ENCODE measurements around the gene DDX54.
A peak's percentile ranks its signal among the peaks of the same experiment; 100 is the strongest.

DDX54 gene

DNA sequence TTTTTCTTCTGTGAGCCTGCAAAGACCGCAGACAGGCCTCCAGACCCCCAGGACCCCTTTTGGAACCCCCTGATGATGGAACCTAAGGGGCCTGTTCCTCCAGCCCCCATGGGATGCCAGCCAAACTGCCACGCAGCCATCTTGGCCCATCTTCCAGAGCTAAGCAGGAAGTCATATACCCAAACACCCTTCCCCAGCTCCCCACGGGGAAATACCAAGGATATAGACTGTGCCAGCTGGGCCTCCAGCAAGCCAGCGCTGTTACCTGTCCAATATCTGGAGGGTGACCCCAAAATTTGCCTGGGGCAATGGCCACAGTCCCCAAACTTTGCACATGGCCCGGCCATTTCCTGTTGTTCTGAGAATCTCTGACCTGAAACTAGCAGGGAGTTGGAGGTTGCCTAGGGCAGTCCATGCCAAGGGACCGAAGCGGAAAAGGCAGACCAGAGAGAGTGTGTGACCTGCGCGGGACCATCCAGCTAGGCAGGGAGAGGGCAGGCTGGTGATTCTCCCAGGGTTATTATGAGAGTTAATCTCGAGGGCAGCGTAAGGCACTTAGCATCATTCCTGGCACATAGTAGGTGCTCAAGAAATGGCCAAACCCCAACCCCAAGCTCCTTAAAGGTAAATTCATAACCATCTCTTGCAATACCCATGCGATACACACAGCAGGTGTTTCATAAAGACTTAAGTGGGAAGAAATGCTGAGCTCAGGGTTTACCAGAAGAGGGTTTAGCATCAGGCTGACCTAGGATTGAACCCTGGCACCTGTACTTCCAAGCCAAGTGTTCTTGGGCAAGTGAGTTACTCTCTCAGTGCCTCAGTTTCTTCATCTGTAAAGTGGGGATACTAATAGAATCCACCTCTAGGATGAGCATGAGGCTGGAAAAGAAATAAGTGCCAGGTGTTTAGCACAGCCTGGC, 47.2 kb downstream of the DDX54 start:
- no peak for DNase-seq (ENCODE audit: extremely low spot score)
- TF ChIP-seq BHLHE40 (IDR thresholded peaks at IDR 0.05; ENCODE audit: borderline replicate concordance): no peak
- TF ChIP-seq ARNT (IDR thresholded peaks at IDR 0.05): no peak
- no peak for TF ChIP-seq HDGF (IDR thresholded peaks at IDR 0.05; ENCODE audit: borderline replicate concordance)
- TF ChIP-seq CTBP1 (IDR thresholded peaks at IDR 0.05; ENCODE audit: borderline replicate concordance): no peak
- TF ChIP-seq NFRKB (IDR thresholded peaks at IDR 0.05): no peak
- CTCF ChIA-PET: interaction anchor here (2.3 kb wide), 1 partner anchor 15 kb away, joined by 7 read pairs; no protein-coding TSS in a partner anchor
- POLR2A ChIA-PET: no interaction called here

DNA sequence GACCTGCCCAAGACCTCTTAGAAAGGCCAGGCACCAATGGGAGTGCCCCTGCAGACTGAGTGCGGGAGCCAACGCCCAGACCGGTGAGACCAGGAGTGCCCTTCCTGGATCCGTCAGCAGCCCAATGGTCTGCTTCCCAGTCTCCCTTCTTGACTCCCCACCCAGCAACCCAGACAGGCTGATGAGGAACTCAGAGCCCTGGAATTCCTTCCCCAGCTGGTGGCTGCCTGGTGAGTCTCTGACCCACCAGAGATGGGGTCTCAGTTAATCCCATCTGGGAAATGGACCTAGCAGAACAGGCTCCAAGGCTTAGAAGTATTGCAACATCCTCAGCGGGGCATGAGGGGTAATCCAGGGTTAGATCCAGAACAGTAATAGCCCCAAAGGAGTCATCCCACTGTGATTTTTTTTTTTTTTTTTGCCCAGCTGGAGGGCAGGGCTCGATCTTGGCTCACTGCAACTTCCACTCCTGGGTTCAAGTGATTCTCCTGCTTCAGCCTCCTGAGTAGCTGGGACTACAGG, 48.2 kb downstream of the DDX54 start:
- TF ChIP-seq SUZ12 (IDR thresholded peaks at IDR 0.05) (no peak), L3MBTL2 (conservative IDR thresholded peaks at IDR 0.05) (no peak), TARDBP (IDR thresholded peaks at IDR 0.05) (no peak), FOXA1 (IDR thresholded peaks at IDR 0.05) (no peak), NFRKB (IDR thresholded peaks at IDR 0.05) (no peak), FOXM1 (IDR thresholded peaks at IDR 0.05; ENCODE audit: borderline replicate concordance) (no peak), CTBP1 (IDR thresholded peaks at IDR 0.05; ENCODE audit: borderline replicate concordance) (no peak), BHLHE40 (IDR thresholded peaks at IDR 0.05; ENCODE audit: borderline replicate concordance) (no peak), SP1 (IDR thresholded peaks at IDR 0.05) (no peak), HDGF (IDR thresholded peaks at IDR 0.05; ENCODE audit: borderline replicate concordance) (no peak)
- TF ChIP-seq, protein P1, sequence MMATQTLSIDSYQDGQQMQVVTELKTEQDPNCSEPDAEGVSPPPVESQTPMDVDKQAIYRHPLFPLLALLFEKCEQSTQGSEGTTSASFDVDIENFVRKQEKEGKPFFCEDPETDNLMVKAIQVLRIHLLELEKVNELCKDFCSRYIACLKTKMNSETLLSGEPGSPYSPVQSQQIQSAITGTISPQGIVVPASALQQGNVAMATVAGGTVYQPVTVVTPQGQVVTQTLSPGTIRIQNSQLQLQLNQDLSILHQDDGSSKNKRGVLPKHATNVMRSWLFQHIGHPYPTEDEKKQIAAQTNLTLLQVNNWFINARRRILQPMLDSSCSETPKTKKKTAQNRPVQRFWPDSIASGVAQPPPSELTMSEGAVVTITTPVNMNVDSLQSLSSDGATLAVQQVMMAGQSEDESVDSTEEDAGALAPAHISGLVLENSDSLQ (IDR thresholded peaks at IDR 0.05): no peak
- DNase-seq (ENCODE audit: extremely low spot score): no peak
- ChIA-PET POLR2A (no interaction called here), CTCF (no interaction called here)

DNA sequence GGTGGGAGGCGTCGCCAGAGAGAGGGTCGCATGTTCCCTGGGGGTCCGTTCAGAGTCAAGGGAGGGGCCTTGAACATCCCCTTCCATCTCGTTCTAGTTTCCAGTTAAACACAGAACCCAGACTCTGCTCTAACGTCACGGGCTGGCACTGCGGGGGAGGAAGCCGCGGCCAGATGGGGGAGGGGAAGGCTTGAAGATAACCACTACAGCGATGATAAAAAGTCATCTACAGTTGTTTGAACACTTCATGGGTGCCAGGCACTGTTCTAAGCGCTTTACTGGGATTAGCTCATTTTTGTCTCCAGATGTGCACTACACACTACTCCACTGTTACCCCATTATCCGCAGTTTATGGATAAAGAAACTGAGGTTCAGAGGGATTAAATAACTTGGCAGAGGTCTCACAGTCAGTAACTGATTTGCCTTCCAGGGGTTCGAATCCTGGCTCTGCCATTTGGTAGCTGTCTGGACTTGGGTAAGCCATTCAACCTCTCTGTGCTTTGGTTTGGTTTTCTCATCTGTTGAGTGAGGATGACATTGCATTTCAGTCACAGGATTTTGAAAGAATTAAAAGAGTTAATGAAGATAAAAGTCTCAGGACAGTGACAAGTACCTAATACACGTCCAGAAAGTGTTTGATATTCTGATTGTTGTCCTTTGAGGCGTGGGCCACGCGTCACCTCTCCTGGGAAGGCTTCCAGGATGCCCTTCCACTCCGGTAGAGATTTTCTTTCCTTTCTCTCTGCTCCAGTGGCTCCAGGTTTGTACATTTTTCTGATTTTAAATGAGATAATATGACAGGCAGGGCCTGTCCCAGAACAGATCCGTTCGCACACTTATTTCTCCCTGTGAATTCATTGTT, 48.9 kb downstream of the DDX54 start:
- TF ChIP-seq CTBP1 (IDR thresholded peaks at IDR 0.05; ENCODE audit: borderline replicate concordance) (no peak), FOXM1 (IDR thresholded peaks at IDR 0.05; ENCODE audit: borderline replicate concordance) (no peak), HDGF (IDR thresholded peaks at IDR 0.05; ENCODE audit: borderline replicate concordance) (no peak), NFRKB (IDR thresholded peaks at IDR 0.05) (no peak), LEF1 (IDR thresholded peaks at IDR 0.05; ENCODE audit: borderline replicate concordance) (no peak), FOXK2 (IDR thresholded peaks at IDR 0.05) (no peak), ELF4 (IDR thresholded peaks at IDR 0.05) (no peak), L3MBTL2 (conservative IDR thresholded peaks at IDR 0.05) (no peak), TARDBP (IDR thresholded peaks at IDR 0.05) (no peak), SUZ12 (IDR thresholded peaks at IDR 0.05) (no peak), FOXA1 (IDR thresholded peaks at IDR 0.05) (no peak), ARNT (IDR thresholded peaks at IDR 0.05) (no peak), SP1 (IDR thresholded peaks at IDR 0.05) (no peak), BHLHE40 (IDR thresholded peaks at IDR 0.05; ENCODE audit: borderline replicate concordance) (no peak), ZNF384 (IDR thresholded peaks at IDR 0.05) (no peak)
- TF ChIP-seq, protein P1 (IDR thresholded peaks at IDR 0.05): no peak
- CTCF ChIA-PET: no interaction called here
- no peak for DNase-seq (ENCODE audit: extremely low spot score)
- POLR2A ChIA-PET: interaction anchor here (0.8 kb wide), 2 partner anchors 16 to 17 kb away, joined by 3 read pairs; no protein-coding TSS in a partner anchor

DNA sequence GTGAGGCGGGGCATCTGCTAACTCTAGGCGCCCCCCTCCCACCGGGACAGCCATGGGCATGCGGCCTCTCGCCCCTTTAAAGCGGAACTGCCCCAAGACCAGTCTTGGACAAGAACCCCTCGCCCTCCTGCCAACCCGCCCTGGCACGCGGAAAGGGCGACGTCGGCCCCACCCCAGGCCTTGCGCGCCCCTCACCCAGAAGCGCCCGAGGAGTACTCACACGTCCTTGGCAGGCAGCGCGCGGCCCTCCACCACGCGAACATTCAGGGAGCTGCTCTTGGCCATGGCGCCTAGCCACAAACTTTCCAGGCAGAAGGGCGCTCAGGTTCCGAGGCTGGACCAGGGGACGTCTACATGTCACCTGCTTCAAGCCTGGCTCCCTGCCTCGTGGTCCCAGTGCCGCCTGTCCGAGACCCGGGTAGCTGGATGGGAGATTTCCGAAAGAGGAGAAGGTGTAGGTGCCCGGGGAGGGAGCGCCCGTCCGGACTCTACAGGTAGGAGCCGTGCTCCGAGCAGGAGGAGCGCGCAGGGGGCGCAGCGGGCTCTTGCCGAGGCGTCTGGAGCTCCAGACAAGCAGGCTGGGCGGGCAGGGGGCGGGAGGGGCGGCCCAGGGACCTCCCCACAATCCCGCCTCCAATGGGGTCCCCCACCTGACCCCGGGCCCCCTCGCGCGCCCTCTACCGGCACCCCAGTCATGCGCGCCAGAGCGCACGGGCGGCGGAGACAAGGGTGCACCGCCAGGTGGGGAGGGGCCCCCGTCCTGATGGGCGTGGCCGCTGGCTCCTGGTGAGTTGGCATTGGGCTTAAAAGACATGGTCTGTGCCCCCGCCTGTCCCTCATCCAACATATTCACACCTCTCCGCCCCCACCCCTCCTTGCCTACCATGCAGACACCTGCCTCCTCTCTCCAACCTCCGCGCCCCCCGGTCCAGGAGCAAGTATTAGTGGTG, 49.8 kb downstream of the DDX54 start, which contains the start of gene RASAL1:
Gene RASAL1 (minus strand): TSS at position 584 of the 950 bp plus-strand sequence. CDS start 299 bp downstream, at position 285.
- peak; percentile 56 for DNase-seq (ENCODE audit: extremely low spot score)
- no peak for TF ChIP-seq TARDBP (IDR thresholded peaks at IDR 0.05)
- CTCF ChIA-PET: no interaction called here
- POLR2A ChIA-PET: interaction anchor here (0.8 kb wide), 2 partner anchors 15 to 18 kb away, joined by 3 read pairs; no protein-coding TSS in a partner anchor

DNA sequence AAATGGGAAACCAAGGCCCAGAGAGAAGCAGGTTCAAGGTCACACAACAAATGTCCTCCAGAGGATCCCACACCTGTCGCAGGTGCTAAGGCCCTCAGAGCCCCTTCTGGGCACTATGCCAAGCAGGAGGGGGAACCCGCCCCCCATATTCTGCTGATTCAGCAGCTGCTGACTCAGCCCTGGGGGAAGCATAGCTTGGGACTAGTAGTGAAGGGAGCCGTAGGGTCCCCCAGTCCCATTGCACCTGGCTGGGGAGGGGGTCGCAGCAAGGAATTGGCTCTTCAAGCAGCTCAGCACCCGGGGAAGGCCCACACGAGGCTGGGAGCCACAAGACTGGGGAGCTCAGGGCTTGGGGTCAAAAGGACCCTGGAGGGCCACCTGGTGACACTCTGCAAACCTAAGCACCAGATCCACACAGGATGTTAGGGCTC, 50.7 kb downstream of the DDX54 start:
- TF ChIP-seq SUZ12 (IDR thresholded peaks at IDR 0.05) (no peak), FOXM1 (IDR thresholded peaks at IDR 0.05; ENCODE audit: borderline replicate concordance) (no peak), SP1 (IDR thresholded peaks at IDR 0.05) (no peak), CTBP1 (IDR thresholded peaks at IDR 0.05; ENCODE audit: borderline replicate concordance) (no peak)
- CTCF ChIA-PET: no interaction called here
- DNase-seq (ENCODE audit: extremely low spot score): no peak
- POLR2A ChIA-PET: interaction anchor here (1.1 to 1.2 kb wide), 2 partner anchors 13 to 18 kb away, joined by 3 read pairs; no protein-coding TSS in a partner anchor
